Ureter (tissue), 1 donor: ENCODE results near the gene PDE4C. TPM values are rescaled to one million over a fixed set of nuclear protein-coding genes. Genes with fewer than 3 reads are reported as not detected.
A peak's percentile ranks its signal among the peaks of the same experiment; 100 is the strongest.

Source experiments
- DNase-seq: peaks from one replicate; pipeline ENCODE4 v3.0.0-alpha.2; 2020; ENCODE audit warnings: low spot score
- total RNA-seq: library from RNA; stranded (reverse); gene quantifications from one replicate; pipeline ENCODE4 v1.2.4, GENCODE V29; 2023
- donor health status: DM: yes; HTN: yes; CAD: no.

The PDE4C gene
- total RNA-seq, 1 donor from 2014 or later: 3.0 TPM

DNA sequence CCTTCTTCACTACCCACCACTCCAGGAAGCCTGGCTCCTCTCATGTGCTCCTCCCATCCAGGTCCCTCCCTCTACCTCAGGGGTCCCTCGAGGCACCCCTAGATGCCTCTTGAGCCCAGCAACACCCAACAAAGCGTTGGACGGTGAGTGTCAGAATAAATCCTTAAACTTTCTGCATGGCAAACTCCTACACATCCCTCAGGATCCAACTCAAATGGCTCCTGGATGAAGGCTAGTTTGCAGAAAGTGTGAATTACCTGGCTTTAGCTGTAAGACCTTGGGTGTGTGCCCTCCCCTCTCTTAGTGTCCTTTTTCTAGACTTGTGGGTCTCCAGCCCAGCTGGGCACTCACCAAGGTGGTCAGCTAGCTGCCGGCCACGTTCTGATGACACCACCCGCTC lies 27.9 kb downstream of the PDE4C start:
- DNase-seq: no peak

DNA sequence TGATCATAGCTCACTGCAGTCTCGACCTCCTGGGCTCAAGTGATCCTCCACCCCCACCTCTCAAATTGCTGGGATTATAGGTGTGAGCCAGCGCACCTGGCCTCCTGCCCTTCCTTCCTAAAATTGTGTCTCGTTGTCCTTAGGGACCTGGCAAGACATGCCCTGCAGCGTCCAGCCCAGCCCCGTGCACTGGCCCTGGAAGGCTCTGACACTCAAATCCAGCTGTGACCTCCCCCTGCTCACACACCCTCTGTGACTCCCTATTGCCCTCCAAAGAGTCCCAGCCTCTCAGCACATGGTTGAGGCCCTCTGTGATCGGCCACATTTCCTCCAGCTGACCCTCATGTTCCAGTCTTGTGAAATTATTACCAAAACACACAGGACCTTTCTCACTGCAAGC lies 28.3 kb downstream of the PDE4C start:
- DNase-seq: no peak

GRCh38 chr19:18197306-18197705 lies 28.9 kb downstream of the PDE4C start:
- no peak for DNase-seq

DNA sequence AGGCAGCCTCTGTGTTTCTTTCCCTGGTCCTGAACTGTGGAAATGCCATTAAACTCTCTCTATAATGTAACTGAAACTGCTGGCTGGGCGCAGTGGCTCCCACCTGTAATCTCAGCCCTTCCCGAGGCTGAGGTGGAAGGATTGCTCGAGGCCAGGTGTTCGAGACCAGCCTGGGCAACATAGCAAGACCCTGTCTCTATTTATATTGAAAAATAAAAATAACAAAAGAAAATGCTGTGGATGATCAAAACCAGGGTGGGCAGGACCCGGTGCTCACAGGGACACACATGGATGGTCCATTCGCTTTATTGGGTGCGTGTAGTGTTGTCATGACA lies 29.8 kb downstream of the PDE4C start:
- DNase-seq: no peak

DNA sequence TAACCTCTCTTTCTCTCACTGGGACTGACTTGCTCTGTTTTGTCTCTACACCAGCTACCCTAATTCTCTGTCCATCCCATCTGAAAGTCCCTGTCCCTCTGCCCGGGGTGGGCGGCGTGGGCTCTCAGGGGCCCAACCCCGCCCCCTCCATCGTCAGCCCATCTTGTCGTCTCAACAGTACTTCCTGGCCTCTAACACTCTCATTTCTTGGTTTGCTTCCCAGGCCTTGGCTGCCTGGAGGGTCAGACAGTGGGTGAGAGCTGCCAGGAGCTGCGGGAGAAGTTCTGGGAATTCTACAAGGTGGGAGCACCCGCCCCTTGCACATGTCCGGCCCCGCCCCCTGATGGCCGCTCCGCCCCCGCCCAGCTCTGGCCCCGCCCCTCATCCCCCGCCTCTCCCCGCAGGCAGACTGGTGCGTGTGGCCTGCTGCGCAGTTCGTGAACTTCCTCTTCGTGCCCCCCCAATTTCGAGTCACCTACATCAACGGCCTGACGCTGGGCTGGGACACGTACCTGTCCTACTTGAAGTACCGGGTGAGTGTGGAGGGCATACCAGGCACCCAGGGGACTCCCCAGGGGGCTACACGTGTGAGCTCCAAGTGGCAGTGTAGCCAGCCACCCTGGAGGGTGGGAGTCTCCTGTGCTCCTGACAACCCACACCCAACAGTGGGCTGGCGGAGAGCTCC lies 31.5 kb downstream of the PDE4C start:
- no peak for DNase-seq

GRCh38 chr19:18194181-18194530 lies 32.1 kb downstream of the PDE4C start:
- no peak for DNase-seq

GRCh38 chr19:18193388-18194180 lies 32.7 kb downstream of the PDE4C start:
- DNase-seq: no peak

GRCh38 chr19:18192673-18193387 lies 33.4 kb downstream of the PDE4C start, which contains the start of gene MPV17L2:
TSS of gene MPV17L2 (plus strand) at chr19:18193218. CDS start at chr19:18193282, 64 bp downstream.
- DNase-seq: peak; percentile 100

DNA sequence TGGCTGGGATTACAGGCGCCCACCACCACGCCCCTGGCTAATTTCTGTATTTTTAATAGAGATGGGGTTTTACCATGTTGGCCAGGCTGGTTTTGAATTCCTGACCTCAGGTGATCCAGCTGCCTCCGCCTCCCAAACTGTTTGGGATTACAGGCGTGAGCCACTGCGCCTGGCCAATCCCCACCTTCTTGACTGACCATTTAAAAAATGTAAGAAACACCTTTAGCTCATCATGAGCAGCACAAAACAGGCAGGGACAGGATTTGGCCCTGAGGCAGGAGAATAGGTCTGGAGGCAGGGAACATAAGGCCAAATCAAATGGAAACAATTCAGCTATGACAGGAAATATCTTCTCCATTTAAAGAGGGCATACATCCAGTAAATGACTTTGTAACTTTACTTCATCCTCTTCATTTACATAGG lies 34.6 kb downstream of the PDE4C start:
- no peak for DNase-seq

DNA sequence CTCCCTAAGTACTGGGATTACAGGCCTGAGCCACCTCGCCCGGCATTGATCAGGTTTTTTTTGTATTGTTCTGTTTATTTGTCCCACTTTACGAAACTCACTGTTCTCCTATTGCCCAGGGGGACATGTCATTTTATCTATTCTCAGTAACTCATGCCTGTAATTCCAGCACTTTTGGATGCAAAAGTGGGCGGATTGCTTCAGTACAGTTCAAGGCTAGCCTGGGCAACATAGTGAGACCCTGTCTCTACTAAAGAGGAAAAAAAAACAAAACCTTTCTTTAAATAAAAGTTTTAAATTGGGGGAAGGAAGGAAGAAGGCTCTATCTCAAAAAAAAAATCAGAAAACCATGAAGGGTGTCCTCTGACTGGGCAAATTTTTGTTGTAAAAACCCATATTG lies 36.0 kb downstream of the PDE4C start:
- no peak for DNase-seq

GRCh38 chr19:18185538-18185937 lies 40.7 kb downstream of the PDE4C start:
- no peak for DNase-seq

- no peak for DNase-seq
These were observed 42.7 kb downstream of the PDE4C start for GRCh38 chr19:18183529-18183928.

GRCh38 chr19:18179957-18180356 lies 46.3 kb downstream of the PDE4C start:
- no peak for DNase-seq

DNA sequence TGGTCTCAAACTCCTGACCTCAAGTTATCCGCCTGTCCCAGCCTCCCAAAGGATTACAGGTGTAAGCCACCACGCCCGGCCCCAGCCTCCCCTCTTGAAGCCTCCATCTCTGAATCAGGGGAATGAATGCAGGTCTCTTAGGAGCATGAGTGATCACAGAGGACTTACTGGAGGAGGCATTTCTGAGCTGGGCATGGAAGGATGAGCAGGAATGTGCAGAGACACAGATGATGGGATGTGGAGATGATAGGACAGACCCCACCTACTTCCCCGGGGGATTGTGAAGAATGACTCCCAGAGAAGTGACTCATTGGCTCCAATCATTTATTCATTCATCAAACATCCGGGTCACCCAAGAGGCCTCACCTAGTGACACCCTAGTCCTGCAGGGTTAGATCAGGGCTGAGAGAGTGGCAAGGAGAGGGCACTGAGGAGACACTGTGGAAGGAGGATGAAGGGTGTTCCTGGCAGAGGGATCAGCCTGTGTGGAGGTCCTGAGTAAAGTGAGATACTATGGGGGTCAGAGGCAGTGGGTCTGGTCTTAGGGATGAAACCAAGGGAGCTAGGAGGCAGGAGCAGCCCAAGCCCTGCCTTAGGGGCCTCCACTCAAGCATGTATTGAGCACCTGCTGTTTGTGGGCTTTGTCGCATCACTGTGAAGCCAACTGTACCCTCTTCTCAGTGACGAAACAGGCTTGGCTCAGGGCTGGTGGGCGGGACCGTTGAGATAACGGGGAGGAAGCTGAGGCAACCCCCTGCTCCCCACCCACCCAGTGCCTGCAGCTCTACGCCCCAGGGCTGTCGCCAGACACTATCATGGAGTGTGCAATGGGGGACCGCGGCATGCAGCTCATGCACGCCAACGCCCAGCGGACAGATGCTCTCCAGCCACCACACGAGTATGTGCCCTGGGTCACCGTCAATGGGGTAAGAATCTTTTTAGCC lies 49.6 kb downstream of the PDE4C start:
- DNase-seq: no peak

DNA sequence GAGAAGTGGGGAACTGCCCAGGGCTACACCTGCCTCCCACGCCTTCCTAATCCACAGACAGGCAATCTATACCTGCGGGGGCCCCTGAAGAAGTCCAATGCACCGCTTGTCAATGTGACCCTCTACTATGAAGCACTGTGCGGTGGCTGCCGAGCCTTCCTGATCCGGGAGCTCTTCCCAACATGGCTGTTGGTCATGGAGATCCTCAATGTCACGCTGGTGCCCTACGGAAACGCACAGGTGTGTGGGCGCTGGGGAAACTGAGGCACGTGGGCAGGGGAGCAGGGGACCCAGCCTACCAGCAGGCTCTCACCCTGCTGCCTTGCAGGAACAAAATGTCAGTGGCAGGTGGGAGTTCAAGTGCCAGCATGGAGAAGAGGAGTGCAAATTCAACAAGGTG lies 51.3 kb downstream of the PDE4C start:
- DNase-seq: no peak

Other genes starting within 250 kb of the PDE4C start
- 32.9 TPM for gene ARRDC2, start 218.3 kb downstream of the PDE4C start, total RNA-seq
- gene IL12RB1, start 139.5 kb downstream of the PDE4C start, total RNA-seq: 1.6 TPM
- gene MAST3, start 128.7 kb downstream of the PDE4C start, total RNA-seq: 12.4 TPM
- 29.2 TPM for gene PIK3R2, start 73.3 kb downstream of the PDE4C start, total RNA-seq
- 32.3 TPM for gene IFI30, start 52.6 kb downstream of the PDE4C start, total RNA-seq
- gene MPV17L2, start 33.2 kb downstream of the PDE4C start, total RNA-seq: 14.7 TPM
- 6.1 TPM for gene RAB3A, start 22.4 kb downstream of the PDE4C start, total RNA-seq
- 5.9 TPM for gene IQCN, start 48.0 kb upstream of the PDE4C start, total RNA-seq
- 94.9 TPM for gene JUND, start 55.2 kb upstream of the PDE4C start, total RNA-seq
- 99.8 TPM for gene LSM4, start 96.6 kb upstream of the PDE4C start, total RNA-seq
- 48.5 TPM for gene PGPEP1, start 114.2 kb upstream of the PDE4C start, total RNA-seq
- gene GDF15, start 159.7 kb upstream of the PDE4C start, total RNA-seq: 84.1 TPM
- 3.6 TPM for gene LRRC25, start 171.2 kb upstream of the PDE4C start, total RNA-seq
- 74.7 TPM for gene SSBP4, start 193.0 kb upstream of the PDE4C start, total RNA-seq
- gene ISYNA1, start 211.7 kb upstream of the PDE4C start, total RNA-seq: 116 TPM